SK-N-SH (cell line): ENCODE measurements around the gene ITGA5. TPM values are rescaled to one million over a fixed set of nuclear protein-coding genes. Genes with fewer than 3 reads are reported as not detected.

Source experiments
- CTCF ChIA-PET: fragments of 300-600, 350-600 bp; formaldehyde crosslinking; extraction: SDS; loops from one replicate; lab custom pipeline; 2021; lab: Yijun Ruan, JAX
- POLR2A ChIA-PET: fragments of 350-600 bp; sonication (Branson Sonifier 250); formaldehyde crosslinking; extraction: SDS; loops from one replicate; lab custom pipeline; 2020; ENCODE audit warnings: antibody characterized with exemption, inconsistent platforms; lab: Yijun Ruan, JAX
- DNase-seq: peaks from one replicate; pipeline ENCODE4 v3.0.0; 2012
- H2AFZ ChIP-seq: fragments of 200-600 bp; sonication (generic); 2 replicates; pipeline ENCODE4 v1.8.1; 2016; ENCODE audit warnings: antibody characterized with exemption, mild to moderate bottlenecking, low read depth
- H3F3A ChIP-seq: fragments of 200-600 bp; sonication (generic); replicated peaks from 2 replicates; pipeline ENCODE3; 2016; ENCODE audit warnings: antibody characterized with exemption, mild to moderate bottlenecking; ENCODE audit not compliant: insufficient read depth
- H3K27ac ChIP-seq, 2 experiments: fragments of 200-500 bp in 1 of 2; fragments of 200-600 bp in 1 of 2; sonication (Bioruptor generic) in 1 of 2; sonication (generic), shearing (Covaris generic) in 1 of 2; 2 replicates each; pipeline versions ENCODE4 v1.5.1 to v1.6.1; 2014 to 2016; ENCODE audit warnings: low read depth in 2 of 2, inconsistent platforms in 1 of 2, low read length in 1 of 2, mild to moderate bottlenecking in 1 of 2, mixed read lengths in 1 of 2
- H3K27me3 ChIP-seq: fragments of 200-600 bp; sonication (generic), shearing (Covaris generic); 2 replicates; pipeline ENCODE4 v1.6.1; 2016; ENCODE audit warnings: mixed run types; ENCODE audit not compliant: insufficient read depth
- H3K36me3 ChIP-seq, 2 experiments: fragments of 200-500 bp in 1 of 2; fragments of 200-600 bp in 1 of 2; sonication (Bioruptor generic) in 1 of 2; sonication (generic) in 1 of 2; replicated peaks in 1 of 2; 2 replicates each; pipeline versions ENCODE3 to v1.5.1; 2014 to 2016; ENCODE audit warnings: low read length in 1 of 2, mild to moderate bottlenecking in 1 of 2; ENCODE audit not compliant: insufficient read depth in 2 of 2, control insufficient read depth in 1 of 2
- H3K4me1 ChIP-seq, 2 experiments: fragments of 200-500 bp in 1 of 2; fragments of 200-600 bp in 1 of 2; sonication (Bioruptor generic) in 1 of 2; sonication (generic), shearing (Covaris generic) in 1 of 2; 2 replicates each; pipeline versions ENCODE4 v1.5.1 to v1.6.1; 2014 to 2016; ENCODE audit warnings: low read depth in 1 of 2, low read length in 1 of 2, mixed run types in 1 of 2; ENCODE audit not compliant: insufficient read depth in 2 of 2, control insufficient read depth in 1 of 2
- H3K4me2 ChIP-seq: fragments of 200-600 bp; sonication (generic), shearing (Covaris generic); 2 replicates; pipeline ENCODE4 v1.6.1; 2017; ENCODE audit warnings: mixed run types
- H3K4me3 ChIP-seq, 2 experiments: fragments of 200-500 bp in 1 of 2; fragments of 200-600 bp in 1 of 2; sonication (Bioruptor generic) in 1 of 2; sonication (generic), shearing (Covaris generic) in 1 of 2; 2 replicates each; pipeline versions ENCODE4 v1.5.1 to v1.8.1; 2014 to 2016; ENCODE audit warnings: low read depth in 2 of 2, inconsistent platforms in 1 of 2, low read length in 1 of 2, mild to moderate bottlenecking in 1 of 2, mixed read lengths in 1 of 2, moderate library complexity in 1 of 2
- H3K79me2 ChIP-seq: fragments of 200-600 bp; sonication (generic); 2 replicates; pipeline ENCODE4 v1.8.1; 2017; ENCODE audit warnings: mild to moderate bottlenecking; ENCODE audit not compliant: insufficient read depth
- H3K9ac ChIP-seq: fragments of 200-600 bp; sonication (generic); 2 replicates; pipeline ENCODE4 v1.6.1; 2017; ENCODE audit warnings: mixed run types
- H3K9me2 ChIP-seq: fragments of 200-600 bp; sonication (generic); 2 replicates; pipeline ENCODE4 v1.6.1; 2017; ENCODE audit warnings: mixed run types
- H3K9me3 ChIP-seq: fragments of 200-600 bp; sonication (generic); 2 replicates; pipeline ENCODE4 v1.6.1; 2017; ENCODE audit warnings: mixed run types, mild to moderate bottlenecking, moderate library complexity
- H4K20me1 ChIP-seq: fragments of 200-600 bp; sonication (generic); 2 replicates; pipeline ENCODE4 v1.6.1; 2017; ENCODE audit warnings: mild to moderate bottlenecking, mixed run types; ENCODE audit not compliant: insufficient read depth
- CHD2 ChIP-seq: fragments of 150-350 bp; IDR thresholded peaks from 2 replicates; pipeline ENCODE4 v1.6.1; 2018; ENCODE audit warnings: low read length; ENCODE audit not compliant: partially characterized antibody
- CTCF ChIP-seq: fragments of 200-600 bp; sonication (generic); IDR thresholded peaks from 2 replicates; pipeline ENCODE4 v1.6.1; 2017; ENCODE audit warnings: antibody characterized with exemption, mild to moderate bottlenecking, moderate library complexity
- EP300 ChIP-seq, 2 experiments: IDR thresholded peaks; 2 replicates each; pipeline versions ENCODE4 v1.4.0 to v1.6.1; 2012; ENCODE audit warnings: borderline replicate concordance in 1 of 2, low read depth in 1 of 2, low read length in 1 of 2
- FOXM1 ChIP-seq: IDR thresholded peaks from 2 replicates; pipeline ENCODE4 v1.4.0; 2012; ENCODE audit warnings: low read depth, mild to moderate bottlenecking
- GABPA ChIP-seq: IDR thresholded peaks from 2 replicates; pipeline ENCODE4 v1.4.0; 2012; ENCODE audit warnings: low read depth, mild to moderate bottlenecking
- JUND ChIP-seq: IDR thresholded peaks from 2 replicates; pipeline ENCODE4 v1.4.0; 2012
- MXI1 ChIP-seq: IDR thresholded peaks from 2 replicates; pipeline ENCODE4 v1.6.1; 2012; ENCODE audit warnings: mild to moderate bottlenecking, low read depth, low read length, improper control_type of control experiment
- RCOR1 ChIP-seq: fragments of 150-350 bp; IDR thresholded peaks from 2 replicates; pipeline ENCODE4 v1.6.1; 2017; ENCODE audit warnings: antibody characterized with exemption, low read length
- TCF12 ChIP-seq: IDR thresholded peaks from 2 replicates; pipeline ENCODE4 v1.4.0; 2012
- TEAD4 ChIP-seq: IDR thresholded peaks from 2 replicates; pipeline ENCODE4 v1.4.0; 2012; ENCODE audit warnings: mild to moderate bottlenecking, borderline replicate concordance; ENCODE audit not compliant: insufficient read depth
- USF2 ChIP-seq: fragments of 150-350 bp; IDR thresholded peaks from 2 replicates; pipeline ENCODE4 v1.6.1; 2017; ENCODE audit warnings: antibody characterized with exemption, low read length, low read depth, borderline replicate concordance
- YY1 ChIP-seq: IDR thresholded peaks from 2 replicates; pipeline ENCODE4 v1.4.0; 2012; ENCODE audit warnings: low read depth, mild to moderate bottlenecking
- WGBS: methylation state at CpG from one replicate; pipeline ENCODE4 v1.1.6; 2017; ENCODE audit warnings: low lambda C conversion rate; 5-methylcytosine and 5-hydroxymethylcytosine counted together
- polyA plus RNA-seq, 3 experiments: library from polyadenylated mRNA; depleted of rRNA; stranded (reverse); fragments of >200 nt; gene quantifications; 2 replicates each; pipeline ENCODE4 v1.2.3, GENCODE V29; 2012
- TF ChIP-seq, protein P1 (sequence below): fragments of 150-350 bp; IDR thresholded peaks from 2 replicates; pipeline ENCODE4 v1.6.1; 2016; ENCODE audit warnings: mild to moderate bottlenecking, low read depth, low read length
- TF ChIP-seq, protein P2 (sequence below): IDR thresholded peaks from 2 replicates; pipeline ENCODE4 v1.4.0; 2012; ENCODE audit warnings: low read depth, borderline replicate concordance
- TF ChIP-seq, protein P3 (sequence below): IDR thresholded peaks from 2 replicates; pipeline ENCODE4 v1.4.0; 2012; ENCODE audit warnings: low read depth, borderline replicate concordance

Gene ITGA5
- polyA plus RNA-seq, 1 of the 3 experiments (the other 2 are of a cell fraction), result 52.5 TPM

- Histone ChIP-seq H3K9me2 (no peaks in the 10 kb centered on the region), H3K4me1 (peaks cover 0 to 10% of the 10 kb centered on the region in 2 experiments; a peak in 1 of 4 replicates), H4K20me1 (no peaks in the 10 kb centered on the region), H3K27me3 (no peaks in the 10 kb centered on the region), H3K4me2 (no peak overlapping the region), H3K27ac (no peak overlapping the region), H3K36me3 (peaks cover 19 to 28% of the 10 kb centered on the region in 2 experiments), H2AFZ (no peak overlapping the region), H3F3A (no peaks in the 10 kb centered on the region), H3K9me3 (no peaks in the 10 kb centered on the region), H3K9ac (no peak overlapping the region), H3K4me3 (no peak overlapping the region), H3K79me2 (no peaks in the 10 kb centered on the region)
- TF ChIP-seq MXI1, result no peak
- TF ChIP-seq, protein P1, sequence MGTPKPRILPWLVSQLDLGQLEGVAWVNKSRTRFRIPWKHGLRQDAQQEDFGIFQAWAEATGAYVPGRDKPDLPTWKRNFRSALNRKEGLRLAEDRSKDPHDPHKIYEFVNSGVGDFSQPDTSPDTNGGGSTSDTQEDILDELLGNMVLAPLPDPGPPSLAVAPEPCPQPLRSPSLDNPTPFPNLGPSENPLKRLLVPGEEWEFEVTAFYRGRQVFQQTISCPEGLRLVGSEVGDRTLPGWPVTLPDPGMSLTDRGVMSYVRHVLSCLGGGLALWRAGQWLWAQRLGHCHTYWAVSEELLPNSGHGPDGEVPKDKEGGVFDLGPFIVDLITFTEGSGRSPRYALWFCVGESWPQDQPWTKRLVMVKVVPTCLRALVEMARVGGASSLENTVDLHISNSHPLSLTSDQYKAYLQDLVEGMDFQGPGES, result no peak
- TF ChIP-seq YY1, result no peak
- TF ChIP-seq CHD2, result no peak
- no peak for TF ChIP-seq FOXM1
- no peak for TF ChIP-seq USF2
- no peak for TF ChIP-seq TCF12
- no peak for TF ChIP-seq RCOR1
- TF ChIP-seq, protein P2, sequence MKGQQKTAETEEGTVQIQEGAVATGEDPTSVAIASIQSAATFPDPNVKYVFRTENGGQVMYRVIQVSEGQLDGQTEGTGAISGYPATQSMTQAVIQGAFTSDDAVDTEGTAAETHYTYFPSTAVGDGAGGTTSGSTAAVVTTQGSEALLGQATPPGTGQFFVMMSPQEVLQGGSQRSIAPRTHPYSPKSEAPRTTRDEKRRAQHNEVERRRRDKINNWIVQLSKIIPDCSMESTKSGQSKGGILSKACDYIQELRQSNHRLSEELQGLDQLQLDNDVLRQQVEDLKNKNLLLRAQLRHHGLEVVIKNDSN, result no peak
- ChIA-PET CTCF (interaction anchor here (0.9 to 3.3 kb wide), 11 partner anchors 10 to 394 kb away, joined by 3 to 37 read pairs (median 4); partner anchors contain the start of gene HOXC9), POLR2A (no interaction called here)
- DNase-seq, result no peak
- WGBS, result 74% methylated on average over 3 of the region's 3 CpGs
These were observed 25.3 kb downstream of the ITGA5 start for GRCh38 chr12:54393743-54394142.

GRCh38 chr12:54393207-54393609, 25.9 kb downstream of the ITGA5 start:
- H3K4me1 ChIP-seq, result peaks cover 0 to 13% of the 10 kb centered on the region in 2 experiments; a peak in 1 of 4 replicates
- H3K79me2 ChIP-seq, result no peaks in the 10 kb centered on the region
- H3F3A ChIP-seq, result no peaks in the 10 kb centered on the region
- CTCF ChIA-PET, result interaction anchor here (0.9 to 3.3 kb wide), 12 partner anchors 10 to 393 kb away, joined by 3 to 37 read pairs (median 4); partner anchors contain the start of gene HOXC9
- POLR2A ChIA-PET, result no interaction called here
- no peaks in the 10 kb centered on the region for H3K27me3 ChIP-seq
- H3K27ac ChIP-seq, result no peak overlapping the region
- TF ChIP-seq JUND, result no peak
- TF ChIP-seq, protein P3, sequence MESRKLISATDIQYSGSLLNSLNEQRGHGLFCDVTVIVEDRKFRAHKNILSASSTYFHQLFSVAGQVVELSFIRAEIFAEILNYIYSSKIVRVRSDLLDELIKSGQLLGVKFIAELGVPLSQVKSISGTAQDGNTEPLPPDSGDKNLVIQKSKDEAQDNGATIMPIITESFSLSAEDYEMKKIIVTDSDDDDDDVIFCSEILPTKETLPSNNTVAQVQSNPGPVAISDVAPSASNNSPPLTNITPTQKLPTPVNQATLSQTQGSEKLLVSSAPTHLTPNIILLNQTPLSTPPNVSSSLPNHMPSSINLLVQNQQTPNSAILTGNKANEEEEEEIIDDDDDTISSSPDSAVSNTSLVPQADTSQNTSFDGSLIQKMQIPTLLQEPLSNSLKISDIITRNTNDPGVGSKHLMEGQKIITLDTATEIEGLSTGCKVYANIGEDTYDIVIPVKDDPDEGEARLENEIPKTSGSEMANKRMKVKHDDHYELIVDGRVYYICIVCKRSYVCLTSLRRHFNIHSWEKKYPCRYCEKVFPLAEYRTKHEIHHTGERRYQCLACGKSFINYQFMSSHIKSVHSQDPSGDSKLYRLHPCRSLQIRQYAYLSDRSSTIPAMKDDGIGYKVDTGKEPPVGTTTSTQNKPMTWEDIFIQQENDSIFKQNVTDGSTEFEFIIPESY, result no peak
- no peak for TF ChIP-seq EP300 (IDR thresholded peaks at IDR 0.05; ENCODE audit: borderline replicate concordance in 1 of 2, low read depth in 1 of 2, low read length in 1 of 2)
- TF ChIP-seq GABPA, result no peak
- no peak for TF ChIP-seq TEAD4
- TF ChIP-seq TCF12, result no peak
- no peak for TF ChIP-seq CTCF
- H3K9me2 ChIP-seq, result no peaks in the 10 kb centered on the region
- DNase-seq, result no peak
- 95% methylated on average over 4 of the region's 6 CpGs for WGBS
- H4K20me1 ChIP-seq, result no peaks in the 10 kb centered on the region
- H3K9me3 ChIP-seq, result no peaks in the 10 kb centered on the region
- H3K36me3 ChIP-seq, result peaks cover 15 to 22% of the 10 kb centered on the region in 2 experiments
- no peak overlapping the region for H3K4me3 ChIP-seq
- no peak overlapping the region for H3K9ac ChIP-seq
- H2AFZ ChIP-seq, result no peak overlapping the region
- H3K4me2 ChIP-seq, result no peak overlapping the region
